22Rv1 (cell line): Measurements from ENCODE around the gene TEX2.

ENCODE experiments used
- CTCF ChIP-seq: fragments of 450-650 bp; IDR thresholded peaks from 2 replicates; pipeline ENCODE4 v1.5.1; 2017; ENCODE audit warnings: mild to moderate bottlenecking
- ZFX ChIP-seq: fragments of 450-650 bp; IDR thresholded peaks from 2 replicates; pipeline ENCODE4 v1.6.1; 2017; ENCODE audit warnings: antibody characterized with exemption, borderline replicate concordance

- TF ChIP-seq CTCF, result no peak
- no peak for TF ChIP-seq ZFX
Measured at GRCh38 chr17:64232466-64233262, 30.4 kb downstream of the TEX2 start.
